ENCODE measurements around the gene RNF166.

The RNF166 gene

DNA sequence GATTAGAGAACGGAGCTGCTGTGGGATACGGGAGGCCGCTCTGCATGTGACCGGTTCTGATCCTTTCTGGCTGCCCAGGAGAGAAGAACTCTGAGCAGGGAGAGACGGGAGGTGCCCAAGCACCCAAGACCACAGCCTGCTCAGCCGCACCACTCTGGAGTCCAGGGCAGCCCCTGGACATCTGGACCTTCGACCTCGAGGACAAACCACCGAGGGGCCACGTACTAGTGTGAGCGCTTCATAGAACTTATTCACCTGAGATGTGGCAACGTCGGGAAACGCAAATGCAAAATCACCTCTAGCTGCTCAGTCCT is 5.9 kb downstream of the RNF166 start:
- no peak for TF ChIP-seq NFIC (IDR thresholded peaks at IDR 0.05)
- no peak for TF ChIP-seq TCF12 (IDR thresholded peaks at IDR 0.05; ENCODE audit: low read depth)
- TF ChIP-seq ZBTB7A (IDR thresholded peaks at IDR 0.05; ENCODE audit: low read depth) = no peak
- no peak for TF ChIP-seq TAF1 (IDR thresholded peaks at IDR 0.05; ENCODE audit: low read depth)
- TF ChIP-seq CEBPB (IDR thresholded peaks at IDR 0.05) = no peak
- no peak for TF ChIP-seq RAD21 (IDR thresholded peaks at IDR 0.05; ENCODE audit: low read depth)
- TF ChIP-seq CREB1 (IDR thresholded peaks at IDR 0.05; ENCODE audit: low read depth) = no peak
- TF ChIP-seq, protein P1, sequence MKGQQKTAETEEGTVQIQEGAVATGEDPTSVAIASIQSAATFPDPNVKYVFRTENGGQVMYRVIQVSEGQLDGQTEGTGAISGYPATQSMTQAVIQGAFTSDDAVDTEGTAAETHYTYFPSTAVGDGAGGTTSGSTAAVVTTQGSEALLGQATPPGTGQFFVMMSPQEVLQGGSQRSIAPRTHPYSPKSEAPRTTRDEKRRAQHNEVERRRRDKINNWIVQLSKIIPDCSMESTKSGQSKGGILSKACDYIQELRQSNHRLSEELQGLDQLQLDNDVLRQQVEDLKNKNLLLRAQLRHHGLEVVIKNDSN (IDR thresholded peaks at IDR 0.05) = no peak
- TF ChIP-seq, protein P2, sequence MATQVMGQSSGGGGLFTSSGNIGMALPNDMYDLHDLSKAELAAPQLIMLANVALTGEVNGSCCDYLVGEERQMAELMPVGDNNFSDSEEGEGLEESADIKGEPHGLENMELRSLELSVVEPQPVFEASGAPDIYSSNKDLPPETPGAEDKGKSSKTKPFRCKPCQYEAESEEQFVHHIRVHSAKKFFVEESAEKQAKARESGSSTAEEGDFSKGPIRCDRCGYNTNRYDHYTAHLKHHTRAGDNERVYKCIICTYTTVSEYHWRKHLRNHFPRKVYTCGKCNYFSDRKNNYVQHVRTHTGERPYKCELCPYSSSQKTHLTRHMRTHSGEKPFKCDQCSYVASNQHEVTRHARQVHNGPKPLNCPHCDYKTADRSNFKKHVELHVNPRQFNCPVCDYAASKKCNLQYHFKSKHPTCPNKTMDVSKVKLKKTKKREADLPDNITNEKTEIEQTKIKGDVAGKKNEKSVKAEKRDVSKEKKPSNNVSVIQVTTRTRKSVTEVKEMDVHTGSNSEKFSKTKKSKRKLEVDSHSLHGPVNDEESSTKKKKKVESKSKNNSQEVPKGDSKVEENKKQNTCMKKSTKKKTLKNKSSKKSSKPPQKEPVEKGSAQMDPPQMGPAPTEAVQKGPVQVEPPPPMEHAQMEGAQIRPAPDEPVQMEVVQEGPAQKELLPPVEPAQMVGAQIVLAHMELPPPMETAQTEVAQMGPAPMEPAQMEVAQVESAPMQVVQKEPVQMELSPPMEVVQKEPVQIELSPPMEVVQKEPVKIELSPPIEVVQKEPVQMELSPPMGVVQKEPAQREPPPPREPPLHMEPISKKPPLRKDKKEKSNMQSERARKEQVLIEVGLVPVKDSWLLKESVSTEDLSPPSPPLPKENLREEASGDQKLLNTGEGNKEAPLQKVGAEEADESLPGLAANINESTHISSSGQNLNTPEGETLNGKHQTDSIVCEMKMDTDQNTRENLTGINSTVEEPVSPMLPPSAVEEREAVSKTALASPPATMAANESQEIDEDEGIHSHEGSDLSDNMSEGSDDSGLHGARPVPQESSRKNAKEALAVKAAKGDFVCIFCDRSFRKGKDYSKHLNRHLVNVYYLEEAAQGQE (IDR thresholded peaks at IDR 0.05; ENCODE audit: low read depth) = no peak
- no peak for TF ChIP-seq FOXM1 (IDR thresholded peaks at IDR 0.05; ENCODE audit: borderline replicate concordance, low read depth)
- no peak for TF ChIP-seq TEAD4 (IDR thresholded peaks at IDR 0.05)
- TF ChIP-seq YY1 (IDR thresholded peaks at IDR 0.05; ENCODE audit: low read depth) = no peak
- TF ChIP-seq EGR1 (IDR thresholded peaks at IDR 0.05) = no peak
- no peak for TF ChIP-seq EP300 (IDR thresholded peaks at IDR 0.05; ENCODE audit: borderline replicate concordance)
- TF ChIP-seq, protein P3, sequence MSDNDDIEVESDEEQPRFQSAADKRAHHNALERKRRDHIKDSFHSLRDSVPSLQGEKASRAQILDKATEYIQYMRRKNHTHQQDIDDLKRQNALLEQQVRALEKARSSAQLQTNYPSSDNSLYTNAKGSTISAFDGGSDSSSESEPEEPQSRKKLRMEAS (IDR thresholded peaks at IDR 0.05) = no peak

DNA sequence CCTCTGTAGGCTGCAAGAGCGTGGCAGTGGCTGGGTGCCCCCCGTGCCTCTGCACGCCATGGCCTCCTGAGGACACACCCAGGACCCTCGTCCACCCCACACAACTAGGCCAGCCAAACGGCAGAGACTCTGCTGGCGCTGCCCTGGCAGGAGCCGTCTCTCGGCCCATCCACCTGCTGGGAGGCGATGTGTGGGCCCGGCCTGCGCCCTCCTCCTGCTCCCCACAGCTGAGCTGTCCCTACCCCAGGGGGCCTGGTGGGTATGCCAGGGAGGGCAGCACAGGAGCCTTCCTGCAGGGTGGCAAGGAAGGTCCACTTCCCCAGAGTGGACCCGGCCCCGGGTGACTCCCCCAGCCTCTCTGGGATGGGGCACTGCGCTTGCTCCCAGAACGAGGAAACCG is 7.0 kb downstream of the RNF166 start:
- TF ChIP-seq CREB1 (IDR thresholded peaks at IDR 0.05; ENCODE audit: low read depth) (no peak), ZBTB7A (IDR thresholded peaks at IDR 0.05; ENCODE audit: low read depth) (no peak), TAF1 (IDR thresholded peaks at IDR 0.05; ENCODE audit: low read depth) (no peak), TEAD4 (IDR thresholded peaks at IDR 0.05) (no peak), FOXM1 (IDR thresholded peaks at IDR 0.05; ENCODE audit: borderline replicate concordance, low read depth) (no peak), CEBPB (IDR thresholded peaks at IDR 0.05) (no peak), NFIC (IDR thresholded peaks at IDR 0.05) (no peak)
- TF ChIP-seq, protein P3 (IDR thresholded peaks at IDR 0.05) = no peak
- TF ChIP-seq, protein P2 (IDR thresholded peaks at IDR 0.05; ENCODE audit: low read depth) = no peak

DNA sequence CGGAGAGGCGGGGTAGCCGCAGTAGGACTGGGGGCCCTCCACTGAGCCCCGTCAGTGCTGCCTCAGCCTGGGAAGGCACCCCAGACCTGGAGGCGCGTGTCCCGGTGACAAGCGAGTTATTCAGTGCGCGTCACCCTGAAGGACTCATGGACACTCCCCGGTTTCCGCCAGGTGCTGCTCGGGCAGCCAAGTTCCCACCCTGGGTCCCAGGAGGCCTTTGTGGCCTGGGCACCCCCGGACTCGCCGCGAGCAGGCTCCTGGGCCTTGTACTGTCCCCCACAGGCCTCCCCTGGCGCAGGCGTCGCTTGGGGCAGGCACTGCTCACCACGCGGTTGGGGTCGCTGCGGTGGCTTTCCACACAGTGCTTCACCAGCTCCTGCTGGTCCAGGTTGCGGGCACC is 7.6 kb downstream of the RNF166 start:
- TF ChIP-seq TEAD4 (IDR thresholded peaks at IDR 0.05) (no peak), EP300 (IDR thresholded peaks at IDR 0.05; ENCODE audit: borderline replicate concordance) (no peak), YY1 (IDR thresholded peaks at IDR 0.05; ENCODE audit: low read depth) (no peak), TAF1 (IDR thresholded peaks at IDR 0.05; ENCODE audit: low read depth) (no peak), ZBTB7A (IDR thresholded peaks at IDR 0.05; ENCODE audit: low read depth) (no peak), EGR1 (IDR thresholded peaks at IDR 0.05) (no peak), CREB1 (IDR thresholded peaks at IDR 0.05; ENCODE audit: low read depth) (no peak), RAD21 (IDR thresholded peaks at IDR 0.05; ENCODE audit: low read depth) (no peak), NFIC (IDR thresholded peaks at IDR 0.05) (no peak), TCF12 (IDR thresholded peaks at IDR 0.05; ENCODE audit: low read depth) (no peak), CEBPB (IDR thresholded peaks at IDR 0.05) (no peak)
- TF ChIP-seq, protein P2 (IDR thresholded peaks at IDR 0.05; ENCODE audit: low read depth) = no peak
- TF ChIP-seq, protein P3 (IDR thresholded peaks at IDR 0.05) = no peak
- TF ChIP-seq, protein P1 (IDR thresholded peaks at IDR 0.05) = no peak

DNA sequence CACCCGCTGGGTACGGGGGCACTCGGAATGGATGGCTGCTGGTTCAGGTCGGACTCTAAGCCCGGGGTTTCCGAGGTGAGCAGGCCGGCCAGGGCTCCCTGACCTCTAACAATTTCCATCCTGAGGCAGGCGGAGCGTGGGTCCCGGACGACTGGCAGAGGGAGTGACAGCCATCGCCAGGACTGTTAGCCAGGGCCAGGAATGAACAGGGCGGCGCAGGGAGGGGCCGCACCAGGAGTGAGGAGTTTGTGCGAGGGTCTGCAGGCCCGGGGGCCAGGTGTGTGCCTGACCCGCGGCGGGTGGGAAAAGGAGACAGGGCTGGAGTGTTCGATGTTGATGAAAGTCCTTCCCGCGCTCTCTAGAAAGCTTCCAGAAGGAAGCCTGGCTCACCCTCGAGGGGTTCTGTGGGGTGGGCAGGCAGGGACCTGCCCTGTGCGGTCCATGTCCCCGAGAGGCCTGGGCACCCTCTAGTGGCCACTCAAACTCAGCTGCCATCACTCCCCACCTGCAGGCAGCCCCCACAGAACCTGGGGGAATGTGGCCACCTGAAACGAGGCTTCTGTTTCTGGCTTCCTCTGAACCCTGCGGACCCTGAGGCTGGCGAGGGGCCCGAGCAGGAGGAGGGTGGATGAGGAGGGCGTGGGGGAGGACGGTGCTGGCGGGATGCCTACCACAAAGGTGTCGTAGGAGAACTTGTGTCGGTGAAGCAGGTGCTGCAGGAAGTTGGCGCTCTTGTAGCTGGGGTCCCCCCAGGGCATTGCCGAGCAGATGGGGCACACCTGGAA is 8.2 kb downstream of the RNF166 start:
- no peak for TF ChIP-seq ZBTB7A (IDR thresholded peaks at IDR 0.05; ENCODE audit: low read depth)
- peak; percentile 36; the same call in 1 of the 2 replicates for TF ChIP-seq RAD21 (IDR thresholded peaks at IDR 0.05; ENCODE audit: low read depth)
- TF ChIP-seq NFIC (IDR thresholded peaks at IDR 0.05) = no peak
- TF ChIP-seq YY1 (IDR thresholded peaks at IDR 0.05; ENCODE audit: low read depth) = no peak

Data from Ishikawa (cell line).